ENCODE data around the gene SBF1. TPM values are rescaled to one million over a fixed set of nuclear protein-coding genes. Genes with fewer than 3 reads are reported as not detected.

Gene SBF1
- polyA plus RNA-seq, 1 donor (not counting 4 experiments of a cell fraction or from before 2014, with no cell fraction given) = 16.2 TPM

DNA sequence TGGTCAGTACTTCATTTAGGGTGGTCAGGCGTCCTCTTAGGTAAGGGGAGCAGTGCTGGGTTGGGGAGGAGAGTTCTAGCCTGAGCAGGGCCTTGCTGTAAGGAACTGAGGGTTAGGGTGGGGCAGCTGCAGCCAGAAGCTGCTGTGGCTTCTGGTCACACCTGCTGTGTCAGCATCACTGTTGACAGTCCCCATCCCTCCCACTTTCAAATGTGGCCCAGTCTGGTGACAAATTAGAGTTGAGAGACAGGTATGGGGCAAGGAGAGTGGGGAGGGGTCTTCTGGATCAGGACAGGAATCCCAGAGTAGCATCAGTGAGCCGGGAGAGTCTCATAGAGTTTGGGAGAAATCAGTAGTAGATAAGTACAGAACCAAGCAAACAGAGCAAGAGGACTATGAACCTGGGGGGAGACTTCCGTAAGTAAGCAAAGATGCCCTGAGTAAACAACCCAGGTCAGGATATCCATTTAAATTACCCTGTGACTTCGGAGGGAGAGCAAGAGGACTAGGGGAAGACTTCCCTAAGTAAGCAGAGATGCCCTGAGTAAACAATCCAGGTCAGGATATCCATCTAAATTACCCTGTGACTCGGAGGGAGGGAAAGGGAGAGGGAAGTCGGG is 78.0 kb downstream of the SBF1 start:
- TF ChIP-seq, protein P1, sequence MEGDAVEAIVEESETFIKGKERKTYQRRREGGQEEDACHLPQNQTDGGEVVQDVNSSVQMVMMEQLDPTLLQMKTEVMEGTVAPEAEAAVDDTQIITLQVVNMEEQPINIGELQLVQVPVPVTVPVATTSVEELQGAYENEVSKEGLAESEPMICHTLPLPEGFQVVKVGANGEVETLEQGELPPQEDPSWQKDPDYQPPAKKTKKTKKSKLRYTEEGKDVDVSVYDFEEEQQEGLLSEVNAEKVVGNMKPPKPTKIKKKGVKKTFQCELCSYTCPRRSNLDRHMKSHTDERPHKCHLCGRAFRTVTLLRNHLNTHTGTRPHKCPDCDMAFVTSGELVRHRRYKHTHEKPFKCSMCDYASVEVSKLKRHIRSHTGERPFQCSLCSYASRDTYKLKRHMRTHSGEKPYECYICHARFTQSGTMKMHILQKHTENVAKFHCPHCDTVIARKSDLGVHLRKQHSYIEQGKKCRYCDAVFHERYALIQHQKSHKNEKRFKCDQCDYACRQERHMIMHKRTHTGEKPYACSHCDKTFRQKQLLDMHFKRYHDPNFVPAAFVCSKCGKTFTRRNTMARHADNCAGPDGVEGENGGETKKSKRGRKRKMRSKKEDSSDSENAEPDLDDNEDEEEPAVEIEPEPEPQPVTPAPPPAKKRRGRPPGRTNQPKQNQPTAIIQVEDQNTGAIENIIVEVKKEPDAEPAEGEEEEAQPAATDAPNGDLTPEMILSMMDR (optimal IDR thresholded peaks at IDR 0.05 in 1 of 3, IDR thresholded peaks at IDR 0.05 in 1 of 3, conservative IDR thresholded peaks at IDR 0.05 in 1 of 3; ENCODE audit: extremely low read depth in 1 of 3, insufficient read depth in 2 of 3, low read length in 3 of 3) = no peak
- TF ChIP-seq EZH2 (IDR thresholded peaks at IDR 0.05; ENCODE audit: low read length) = no peak
- Histone ChIP-seq H3K27ac (ENCODE audit: control insufficient read depth, insufficient read depth, low read length) (no peak overlapping the region), H2AFZ (ENCODE audit: control insufficient read depth, low read length) (no peak overlapping the region), H3K4me1 (ENCODE audit: control insufficient read depth, extremely low read depth, insufficient read depth, low read length) (no peaks in the 10 kb centered on the region), H3K9ac (ENCODE audit: control insufficient read depth, extremely low read depth, insufficient read depth, low read length) (no peak overlapping the region), H3K27me3 (ENCODE audit: control insufficient read depth, extremely low read depth, insufficient read depth, low read length) (no peaks in the 10 kb centered on the region), H3K79me2 (ENCODE audit: control insufficient read depth, insufficient read depth, low read length) (peaks cover 5% of the 10 kb centered on the region), H3K4me2 (ENCODE audit: control insufficient read depth, extremely low read depth, insufficient read depth, low read depth, low read length) (no peak overlapping the region), H3K36me3 (ENCODE audit: control insufficient read depth in 2 of 2, extremely low read depth in 1 of 2, insufficient read depth in 2 of 2, low read length in 2 of 2) (peaks cover 13 to 19% of the 10 kb centered on the region in 2 experiments), H3K4me3 (ENCODE audit: control insufficient read depth in 2 of 3, extremely low read depth in 1 of 3, insufficient read depth in 2 of 3, low read depth in 1 of 3, low read length in 3 of 3) (no peak overlapping the region), H3K9me1 (ENCODE audit: control insufficient read depth, extremely low read depth, insufficient read depth, low read length) (no peaks in the 10 kb centered on the region), H4K20me1 (ENCODE audit: control insufficient read depth, extremely low read depth, insufficient read depth, low read length) (no peaks in the 10 kb centered on the region), H3K9me3 (ENCODE audit: control insufficient read depth, low read depth, low read length) (no peaks in the 10 kb centered on the region)
- no peak for FAIRE-seq
- dilution Hi-C loops (cut with MboI; ENCODE audit: extremely low pct_ligation_motif_present, low sequenced_read_pairs) = no loop called here
- no peak for DNase-seq (ENCODE audit: low read depth, low spot score)

Other genes starting within 250 kb of the SBF1 start
- 10.1 to 19.0 TPM (median 11.6 TPM) in 3 replicates for gene TUBGCP6, start 230.0 kb downstream of the SBF1 start, polyA plus RNA-seq
- gene HDAC10, start 223.8 kb downstream of the SBF1 start, polyA plus RNA-seq = 4.7 to 12.4 TPM (median 8.2 TPM) in 3 replicates
- 10.1 to 17.9 TPM (median 11.1 TPM) in 3 replicates for gene MAPK12, start 213.4 kb downstream of the SBF1 start, polyA plus RNA-seq
- gene MAPK11, start 204.7 kb downstream of the SBF1 start, polyA plus RNA-seq = 3.4 to 12.6 TPM (median 4.6 TPM) in 3 replicates
- gene PLXNB2, start 167.4 kb downstream of the SBF1 start, polyA plus RNA-seq = 44.3 to 90.3 TPM (median 66.2 TPM) in 3 replicates
- gene DENND6B, start 148.0 kb downstream of the SBF1 start, polyA plus RNA-seq = 0.94 to 3.1 TPM (median 1.4 TPM) in 3 replicates
- 19.8 to 29.7 TPM (median 23.2 TPM) in 3 replicates for gene PPP6R2, start 131.7 kb downstream of the SBF1 start, polyA plus RNA-seq
- 0.21 to 0.54 TPM (median 0.27 TPM) in 3 replicates for gene ADM2, start 6.5 kb upstream of the SBF1 start, polyA plus RNA-seq
- not detected in 3 replicates for gene MIOX, start 11.8 kb upstream of the SBF1 start, polyA plus RNA-seq
- gene LMF2, start 32.7 kb upstream of the SBF1 start, polyA plus RNA-seq = 13.2 to 29.4 TPM (median 22.0 TPM) in 3 replicates
- 11.0 to 16.4 TPM (median 11.4 TPM) in 3 replicates for gene NCAPH2, start 33.2 kb upstream of the SBF1 start, polyA plus RNA-seq
- gene SCO2, start 50.6 kb upstream of the SBF1 start, polyA plus RNA-seq = 1.9 to 4.3 TPM (median 2.4 TPM) in 3 replicates
- 25.5 to 121 TPM (median 40.3 TPM) in 3 replicates for gene TYMP, start 55.0 kb upstream of the SBF1 start, polyA plus RNA-seq
- 0.01 to 0.08 TPM in 2 of 3 replicates, not detected in the other for gene KLHDC7B, start 70.9 kb upstream of the SBF1 start, polyA plus RNA-seq
- gene SYCE3, start 87.9 kb upstream of the SBF1 start, polyA plus RNA-seq = 0.17 to 0.36 TPM in 2 of 3 replicates, not detected in the other
- gene CPT1B, start 103.4 kb upstream of the SBF1 start, polyA plus RNA-seq = 10.2 to 14.6 TPM (median 11.0 TPM) in 3 replicates
- gene CHKB, start 107.8 kb upstream of the SBF1 start, polyA plus RNA-seq = 39.5 to 54.9 TPM (median 49.0 TPM) in 3 replicates
- 0.29 to 1.0 TPM (median 0.31 TPM) in 3 replicates for gene MAPK8IP2, start 125.8 kb upstream of the SBF1 start, polyA plus RNA-seq
- gene ARSA, start 153.1 kb upstream of the SBF1 start, polyA plus RNA-seq = 12.1 to 20.8 TPM (median 19.5 TPM) in 3 replicates
- 1.00 to 1.8 TPM (median 1.6 TPM) in 3 replicates for gene SHANK3, start 197.8 kb upstream of the SBF1 start, polyA plus RNA-seq

Measured in keratinocyte (primary cell).